NCI-H128 (cell line): ENCODE measurements around the gene B3GAT1.
A peak's percentile ranks its signal among the peaks of the same experiment; 100 is the strongest.

ENCODE experiments used
- DNase-seq: peaks from one replicate; lab custom pipeline; 2025; ENCODE audit not compliant: unreplicated experiment; lab: John Stamatoyannopoulos, UW

B3GAT1 gene

GRCh38 chr11:134340354-134340964, 71.6 kb downstream of the B3GAT1 start:
- DNase-seq, result no peak

- no peak for DNase-seq
Observed at GRCh38 chr11:134339756-134340155, 72.3 kb downstream of the B3GAT1 start.

GRCh38 chr11:134338654-134339053, 73.4 kb downstream of the B3GAT1 start:
- DNase-seq, result no peak

- DNase-seq, result no peak
Observed at GRCh38 chr11:134338068-134338467, 74.0 kb downstream of the B3GAT1 start.

GRCh38 chr11:134337051-134337450, 75.0 kb downstream of the B3GAT1 start:
- no peak for DNase-seq

GRCh38 chr11:134334796-134335571, 77.1 kb downstream of the B3GAT1 start:
- DNase-seq, result no peak

GRCh38 chr11:134333946-134334345, 78.1 kb downstream of the B3GAT1 start:
- no peak for DNase-seq

- DNase-seq, result no peak
Observed at GRCh38 chr11:134333312-134333711, 78.7 kb downstream of the B3GAT1 start.

- DNase-seq, result no peak
Observed at GRCh38 chr11:134332782-134333181, 79.3 kb downstream of the B3GAT1 start.

GRCh38 chr11:134332189-134332631, 79.8 kb downstream of the B3GAT1 start:
- no peak for DNase-seq

GRCh38 chr11:134331354-134332188, 80.5 kb downstream of the B3GAT1 start, which contains the start of gene GLB1L2:
GLB1L2 (plus strand) TSS chr11:134331988; CDS start chr11:134332062, 74 bp downstream.
- DNase-seq, result peak; percentile 36

GRCh38 chr11:134330611-134331353, 81.3 kb downstream of the B3GAT1 start:
- DNase-seq, result no peak
